ENCODE measurements around the gene ICOS.

DNA sequence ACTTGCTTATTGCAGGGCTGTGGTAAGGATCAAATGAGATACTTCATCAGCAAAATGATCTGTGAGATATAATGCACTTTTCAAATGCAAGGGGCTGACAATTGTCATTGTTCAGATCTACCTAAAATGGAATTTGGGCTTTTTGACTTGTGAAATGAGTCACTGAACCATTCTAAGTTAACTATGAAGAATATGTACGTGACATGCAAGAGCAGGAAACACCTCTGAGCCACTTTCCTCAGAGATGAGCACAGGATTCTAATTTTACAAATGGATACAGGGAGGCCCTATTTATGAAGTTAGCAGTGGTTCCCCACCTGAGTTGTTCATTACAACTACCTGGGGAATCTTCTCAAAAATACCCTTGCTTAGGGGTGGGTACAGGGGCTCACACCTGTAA lies 42.3 kb upstream of the ICOS start:
- TF ChIP-seq, protein P1, sequence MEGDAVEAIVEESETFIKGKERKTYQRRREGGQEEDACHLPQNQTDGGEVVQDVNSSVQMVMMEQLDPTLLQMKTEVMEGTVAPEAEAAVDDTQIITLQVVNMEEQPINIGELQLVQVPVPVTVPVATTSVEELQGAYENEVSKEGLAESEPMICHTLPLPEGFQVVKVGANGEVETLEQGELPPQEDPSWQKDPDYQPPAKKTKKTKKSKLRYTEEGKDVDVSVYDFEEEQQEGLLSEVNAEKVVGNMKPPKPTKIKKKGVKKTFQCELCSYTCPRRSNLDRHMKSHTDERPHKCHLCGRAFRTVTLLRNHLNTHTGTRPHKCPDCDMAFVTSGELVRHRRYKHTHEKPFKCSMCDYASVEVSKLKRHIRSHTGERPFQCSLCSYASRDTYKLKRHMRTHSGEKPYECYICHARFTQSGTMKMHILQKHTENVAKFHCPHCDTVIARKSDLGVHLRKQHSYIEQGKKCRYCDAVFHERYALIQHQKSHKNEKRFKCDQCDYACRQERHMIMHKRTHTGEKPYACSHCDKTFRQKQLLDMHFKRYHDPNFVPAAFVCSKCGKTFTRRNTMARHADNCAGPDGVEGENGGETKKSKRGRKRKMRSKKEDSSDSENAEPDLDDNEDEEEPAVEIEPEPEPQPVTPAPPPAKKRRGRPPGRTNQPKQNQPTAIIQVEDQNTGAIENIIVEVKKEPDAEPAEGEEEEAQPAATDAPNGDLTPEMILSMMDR (IDR thresholded peaks at IDR 0.05; ENCODE audit: low read length): no peak
- TF ChIP-seq EZH2 (IDR thresholded peaks at IDR 0.05; ENCODE audit: borderline replicate concordance, low read length): no peak

All from OCI-LY1 (cell line).